VCaP (cell line): ENCODE measurements around the gene SEC23A.

Source experiments
- H3K27ac ChIP-seq: fragments of 450-650 bp; 2 replicates; pipeline ENCODE4 v1.5.1; 2017
- CTCF ChIP-seq: fragments of 450-650 bp; conservative IDR thresholded peaks from 2 replicates; pipeline ENCODE4 v1.5.1; 2017; ENCODE audit warnings: mild to moderate bottlenecking, moderate library complexity

SEC23A gene

DNA sequence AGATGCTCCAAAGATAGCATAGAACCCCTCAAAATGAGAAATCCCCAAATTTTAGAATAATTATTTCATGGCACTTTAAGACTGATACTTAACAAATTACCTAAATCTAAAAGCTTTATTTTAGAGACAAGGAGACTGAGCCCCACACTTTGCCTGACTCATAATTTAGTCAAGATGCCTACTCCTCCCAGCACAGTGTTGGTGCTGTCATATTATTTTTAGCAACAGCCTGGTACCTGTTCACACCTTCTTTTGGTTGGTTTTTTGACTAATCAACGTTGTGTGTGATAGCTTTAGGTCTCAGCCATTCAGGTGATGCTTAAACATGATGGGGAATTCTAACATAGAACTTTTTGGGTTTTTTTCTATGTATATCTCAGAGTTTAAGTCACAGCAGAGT lies 120.2 kb downstream of the SEC23A start:
- TF ChIP-seq CTCF, result no peak

GRCh38 chr14:38982278-38982677 lies 120.8 kb downstream of the SEC23A start:
- TF ChIP-seq CTCF, result no peak
- H3K27ac ChIP-seq, result no peak overlapping the region

More for the DNA sequence above, 120.2 kb downstream of the SEC23A start:
- H3K27ac ChIP-seq, result no peak overlapping the region
